HG02852 (cell line): ENCODE data around the gene ARFIP1.
"Not testable (repeated sequence)": the region's sequence is repeated elsewhere in the genome, so short reads cannot be mapped to it uniquely, and the experiment has no call there.

ENCODE experiments used
- ATAC-seq: cut with Tn5 transposase; IDR thresholded peaks from one replicate; pipeline ENCODE4 v1.9.1; 2021; ENCODE audit warnings: mild to moderate bottlenecking, moderate library complexity; ENCODE audit not compliant: unreplicated experiment

ARFIP1 gene

GRCh38 chr4:152785639-152786615 lies 6.2 kb downstream of the ARFIP1 start:
- ATAC-seq, result no peak

DNA sequence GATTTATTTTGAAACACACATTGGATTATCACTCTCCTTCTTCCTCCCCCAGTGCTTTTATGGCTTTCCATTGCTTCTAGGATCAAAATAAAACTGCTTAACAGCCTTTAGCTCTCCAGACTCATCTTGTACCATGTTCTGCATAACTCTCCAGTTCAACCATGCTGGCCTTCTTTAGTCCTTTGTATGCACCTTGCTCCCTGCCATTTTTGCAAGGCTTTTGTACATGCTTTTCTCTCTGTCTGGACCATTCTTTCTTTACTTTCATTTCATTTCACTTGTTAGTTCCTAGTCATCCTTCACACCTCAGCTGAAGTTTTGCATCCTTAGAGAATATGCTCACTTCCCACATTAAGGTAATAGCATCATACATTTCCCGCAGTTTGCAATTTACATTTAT lies 6.9 kb downstream of the ARFIP1 start:
- no peak for ATAC-seq

- no peak for ATAC-seq
These were observed 16.1 kb downstream of the ARFIP1 start for GRCh38 chr4:152795891-152796290.

DNA sequence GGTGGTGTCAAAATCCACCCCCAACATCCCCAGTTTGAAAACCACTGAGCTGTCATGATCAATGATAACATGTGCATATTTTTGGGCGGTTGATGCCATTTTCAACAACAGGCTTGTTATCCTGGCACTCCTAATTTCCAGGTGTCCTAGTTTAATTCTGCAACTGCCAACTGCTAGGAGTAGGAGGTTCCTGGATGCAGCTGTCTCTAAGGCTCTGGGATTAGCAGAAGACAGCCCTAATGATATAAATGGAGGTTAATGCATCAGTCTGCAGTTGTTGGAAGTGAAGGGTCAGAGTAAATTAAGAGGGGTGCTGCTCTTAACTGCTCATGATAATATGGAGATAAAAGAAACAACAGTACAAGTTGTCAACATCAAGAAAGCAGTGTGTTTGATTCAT lies 23.8 kb downstream of the ARFIP1 start:
- no peak for ATAC-seq

GRCh38 chr4:152805071-152805650 lies 25.4 kb downstream of the ARFIP1 start:
- no peak for ATAC-seq

- no peak for ATAC-seq
These were observed 26.1 kb downstream of the ARFIP1 start for GRCh38 chr4:152805818-152806217.

- no peak for ATAC-seq
These were observed 26.9 kb downstream of the ARFIP1 start for GRCh38 chr4:152806501-152807125.

GRCh38 chr4:152807294-152807829 lies 27.6 kb downstream of the ARFIP1 start:
- no peak for ATAC-seq

DNA sequence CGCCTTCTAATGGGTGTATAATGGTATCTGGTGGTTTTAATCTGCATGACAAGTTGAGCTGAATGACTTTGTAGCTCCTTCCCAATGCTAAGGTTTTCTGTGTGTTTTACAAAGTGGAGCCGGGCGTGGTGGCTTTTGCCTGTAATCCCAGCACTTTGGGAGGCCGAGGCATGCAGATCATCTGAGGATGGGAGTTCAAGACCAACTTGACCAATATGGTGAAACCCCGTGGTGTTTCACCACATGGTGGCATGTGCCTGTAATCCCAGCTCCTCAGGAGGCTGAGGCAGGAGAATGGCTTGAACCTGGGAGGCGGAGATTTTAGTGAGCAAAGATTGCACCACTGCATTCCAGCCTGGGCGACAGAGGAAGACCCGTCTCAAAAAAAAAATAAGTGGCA lies 28.9 kb downstream of the ARFIP1 start:
- ATAC-seq, result no peak

GRCh38 chr4:152810715-152811287 lies 31.0 kb downstream of the ARFIP1 start:
- ATAC-seq, result no peak

- no peak for ATAC-seq
These were observed 35.3 kb downstream of the ARFIP1 start for GRCh38 chr4:152815078-152815477.

DNA sequence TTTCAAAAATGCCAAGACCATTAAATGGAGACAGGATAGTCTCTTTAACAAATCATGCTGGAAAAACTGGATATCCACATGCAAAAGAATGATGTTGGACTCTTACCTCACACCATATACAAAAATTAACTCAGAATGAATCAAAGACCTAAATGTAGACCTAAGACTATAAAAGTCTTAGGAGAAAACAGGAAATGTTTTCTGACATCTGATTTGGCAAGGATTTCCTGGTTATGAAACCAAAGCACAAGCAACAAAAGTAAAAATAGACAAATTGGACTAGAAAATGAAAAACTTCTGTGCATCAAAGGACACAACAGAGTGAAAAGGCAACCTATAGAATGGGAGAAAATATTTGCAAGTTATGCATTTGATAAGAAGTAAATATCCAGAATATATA lies 37.6 kb downstream of the ARFIP1 start:
- ATAC-seq, result no peak

DNA sequence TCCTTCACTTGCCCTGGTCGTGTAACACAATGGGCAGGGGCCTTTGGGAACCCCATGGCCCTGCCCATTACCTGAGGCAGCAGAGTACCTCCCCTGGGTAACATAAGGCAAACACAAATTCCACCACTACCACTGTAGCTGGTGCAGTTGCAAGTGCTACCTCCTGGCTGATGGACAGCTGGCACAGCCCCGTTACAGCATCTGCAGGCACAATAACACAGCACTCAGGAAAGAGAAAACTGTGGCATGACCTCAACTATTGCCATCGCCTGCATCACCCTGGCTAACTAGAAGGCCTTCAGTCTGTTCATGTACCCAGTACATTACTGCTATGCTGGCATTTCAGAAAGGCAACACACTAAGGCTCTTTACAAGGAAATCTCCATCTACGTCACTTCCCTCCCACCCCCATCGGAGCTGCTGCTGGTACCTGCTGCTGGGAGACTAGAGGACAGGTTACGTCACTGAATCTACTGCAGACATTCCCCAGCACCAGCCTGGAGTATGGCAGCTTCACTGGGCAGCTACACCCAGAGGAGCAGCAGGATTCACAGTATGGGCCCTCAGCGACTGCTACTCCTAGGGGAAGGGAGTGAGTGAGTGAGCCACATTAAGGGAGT lies 39.4 kb downstream of the ARFIP1 start:
- ATAC-seq, result no peak

- no peak for ATAC-seq
These were observed 40.3 kb downstream of the ARFIP1 start for GRCh38 chr4:152820073-152820472.

DNA sequence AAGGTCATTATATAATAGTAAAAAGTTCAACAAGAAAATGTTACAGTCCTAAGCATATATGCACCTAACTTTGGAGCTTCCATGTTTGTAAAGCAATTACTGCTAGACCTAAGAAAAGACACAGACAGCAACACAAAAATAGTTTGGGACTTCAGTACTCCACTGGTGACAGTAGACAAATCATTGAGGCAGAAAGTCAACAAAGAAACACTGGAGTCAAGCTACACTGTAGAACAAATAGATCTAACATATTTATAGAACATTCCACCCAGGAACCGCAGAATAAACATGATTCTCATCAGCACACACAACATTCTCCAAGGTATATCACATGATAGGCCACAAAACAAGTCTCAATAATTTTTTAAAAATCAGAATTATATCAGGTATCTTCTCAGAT lies 42.6 kb downstream of the ARFIP1 start:
- no peak for ATAC-seq

GRCh38 chr4:152824561-152824960 lies 44.8 kb downstream of the ARFIP1 start:
- no peak for ATAC-seq

DNA sequence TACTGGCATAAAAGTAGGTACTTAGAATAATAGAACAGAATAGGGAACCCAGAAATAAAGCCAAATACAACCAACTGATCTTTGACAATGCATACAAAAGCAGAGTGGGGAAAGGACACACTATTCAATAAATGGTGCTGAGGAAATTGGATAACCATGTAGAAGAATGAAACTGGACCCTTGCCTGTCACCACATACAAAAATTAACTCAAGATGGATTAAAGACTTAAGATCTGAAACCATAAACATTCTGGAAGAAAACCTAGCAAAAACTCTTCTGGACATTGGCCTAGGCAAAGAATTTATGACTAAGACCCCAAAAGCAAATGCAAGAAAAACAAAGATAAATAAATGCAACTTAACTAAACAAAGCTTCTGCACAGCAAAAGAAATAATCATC lies 45.6 kb downstream of the ARFIP1 start:
- ATAC-seq, result no peak

DNA sequence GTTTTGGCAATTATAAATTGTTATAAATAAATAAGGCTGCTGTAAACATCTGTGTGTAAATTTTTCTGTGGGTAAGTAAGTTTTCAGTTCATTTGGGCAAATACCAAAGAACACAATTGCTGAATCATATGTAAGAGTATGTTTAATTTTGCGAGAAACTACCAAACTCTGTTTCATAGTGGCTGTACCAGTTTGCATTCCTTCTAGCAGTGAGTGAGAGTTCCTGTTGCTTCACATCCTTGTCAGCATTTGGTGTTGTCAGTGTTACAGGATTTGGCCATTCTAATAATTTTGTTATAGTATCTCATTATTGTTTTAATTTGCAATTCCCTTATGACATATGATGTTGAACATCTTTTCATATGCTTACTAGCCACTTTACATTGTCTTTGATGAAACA lies 48.4 kb downstream of the ARFIP1 start:
- no peak for ATAC-seq

GRCh38 chr4:152831416-152831815 lies 51.7 kb downstream of the ARFIP1 start:
- no peak for ATAC-seq

- no peak for ATAC-seq
These were observed 57.2 kb downstream of the ARFIP1 start for GRCh38 chr4:152836936-152837335.

DNA sequence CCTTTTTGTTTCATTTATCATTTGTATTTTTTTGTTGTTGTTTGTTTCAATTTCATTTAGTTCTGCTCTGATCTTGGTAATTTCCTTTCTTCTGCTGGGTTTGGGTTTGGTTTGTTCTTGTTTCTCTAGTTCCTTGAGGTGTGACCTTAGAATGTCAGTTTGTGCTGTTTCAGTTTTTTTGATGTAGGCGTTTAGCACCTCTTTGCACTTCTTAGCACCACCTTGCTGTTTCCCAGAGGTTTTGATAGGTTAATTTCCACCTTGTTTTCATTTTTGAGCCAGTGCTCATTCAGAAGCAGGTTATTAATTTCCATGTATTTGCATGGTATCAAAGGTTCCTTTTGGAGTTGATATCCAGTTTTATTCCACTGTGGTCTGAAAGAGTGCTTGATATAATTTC lies 60.0 kb downstream of the ARFIP1 start:
- ATAC-seq, result not testable (repeated sequence)
